ENCODE measurements around the gene FMO4. TPM values are rescaled to one million over a fixed set of nuclear protein-coding genes. Genes with fewer than 3 reads are reported as not detected.

Gene FMO4
- total and polyA plus RNA-seq, 2 experiments from 2014 or later: 3.1 to 3.4 TPM

GRCh38 chr1:171290621-171291020 is 23.4 kb upstream of the FMO4 start:
- Histone ChIP-seq H3K27ac (ENCODE audit: low read depth) (no peak overlapping the region), H3K79me2 (replicated peaks; ENCODE audit: insufficient read depth) (no peaks in the 10 kb centered on the region), H3K4me3 (no peak overlapping the region), H2AFZ (no peak overlapping the region), H3K9me2 (ENCODE audit: insufficient read depth) (no peaks in the 10 kb centered on the region), H3K4me2 (no peak overlapping the region), H3K27me3 (ENCODE audit: insufficient read depth) (no peaks in the 10 kb centered on the region), H3K4me1 (ENCODE audit: insufficient read depth) (peaks cover 10% of the 10 kb centered on the region; the same call in 1 of the 2 replicates), H4K20me1 (replicated peaks; ENCODE audit: insufficient read depth) (no peaks in the 10 kb centered on the region), H3F3A (replicated peaks; ENCODE audit: low read depth) (no peaks in the 10 kb centered on the region), H3K36me3 (ENCODE audit: insufficient read depth) (no peaks in the 10 kb centered on the region)
- no peak for DNase-seq (ENCODE audit: low spot score)
- H3K4me1 Mint-ChIP-seq: peaks cover 12% of the 10 kb centered on the region
- H3K4me3 Mint-ChIP-seq: no peak overlapping the region
- TF ChIP-seq CTCF (conservative IDR thresholded peaks at IDR 0.05; ENCODE audit: low read depth in 2 of 2) (no peak), STAT1 (IDR thresholded peaks at IDR 0.05; ENCODE audit: unreplicated experiment) (no peak), POLR2AphosphoS5 (IDR thresholded peaks at IDR 0.05; ENCODE audit: low read depth) (no peak), EZH2phosphoT487 (IDR thresholded peaks at IDR 0.05; ENCODE audit: unreplicated experiment) (no peak), JUNB (IDR thresholded peaks at IDR 0.05; ENCODE audit: unreplicated experiment) (no peak), ZNF331 (CRISPR knock-in tag; IDR thresholded peaks at IDR 0.05; ENCODE audit: low read depth) (no peak), REST (IDR thresholded peaks at IDR 0.05; ENCODE audit: unreplicated experiment) (no peak), ETS1 (IDR thresholded peaks at IDR 0.05) (no peak), CREB1 (CRISPR knock-in tag; IDR thresholded peaks at IDR 0.05; ENCODE audit: low read depth) (no peak), ZNF462 (CRISPR knock-in tag; IDR thresholded peaks at IDR 0.05) (no peak), NANOG (IDR thresholded peaks at IDR 0.05; ENCODE audit: borderline replicate concordance) (no peak), EZH2 (IDR thresholded peaks at IDR 0.05; ENCODE audit: low read depth, unreplicated experiment) (no peak), ZNF114 (CRISPR knock-in tag; IDR thresholded peaks at IDR 0.05) (no peak)
- ATAC-seq: no peak
- H3K27ac Mint-ChIP-seq: no peak overlapping the region
- peaks cover 5% of the 10 kb centered on the region for H3K27me3 Mint-ChIP-seq (ENCODE audit: insufficient read depth, low read depth, poor library complexity)
- H3K9me3 Mint-ChIP-seq: no peaks in the 10 kb centered on the region
- H3K36me3 Mint-ChIP-seq (ENCODE audit: low read depth): no peaks in the 10 kb centered on the region

Data from GM23338 (cell line).